ENCODE data around the gene CXorf65. TPM values are rescaled to one million over a fixed set of nuclear protein-coding genes. Genes with fewer than 3 reads are reported as not detected.

Gene CXorf65
- total RNA-seq, 2 donors from 2014 or later, result not detected

GRCh38 chrX:71107762-71108360, 1.3 kb upstream of the CXorf65 start:
- TF ChIP-seq CTCF (conservative IDR thresholded peaks at IDR 0.05), result no peak
- Mint-ChIP-seq H3K27me3 (ENCODE audit: insufficient read depth) (peaks cover 38% of the 10 kb centered on the region), H3K36me3 (ENCODE audit: low read depth) (no peaks in the 10 kb centered on the region), H3K4me1 (peaks cover 11% of the 10 kb centered on the region), H3K4me3 (no peak overlapping the region), H3K27ac (no peak overlapping the region), H3K9me3 (peaks cover 76% of the 10 kb centered on the region)
- no peak for DNase-seq
- Histone ChIP-seq H3K36me3 (ENCODE audit: control insufficient read depth, insufficient read depth, low read length) (no peaks in the 10 kb centered on the region), H3K4me3 (ENCODE audit: low read length) (no peak overlapping the region), H3K9me3 (ENCODE audit: control insufficient read depth, low read length) (no peaks in the 10 kb centered on the region), H3K9ac (ENCODE audit: extremely low read depth, low read length, poor library complexity, severe bottlenecking) (no peak overlapping the region), H3K4me1 (ENCODE audit: control insufficient read depth, insufficient read depth, low read length) (peaks cover 4% of the 10 kb centered on the region), H3K27ac (ENCODE audit: low read depth, low read length) (no peak overlapping the region), H3K27me3 (ENCODE audit: control insufficient read depth, insufficient read depth, low read length, poor library complexity, severe bottlenecking) (no peaks in the 10 kb centered on the region)
- 65 to 78% methylated on average over 2 to 9 of the region's 9 CpGs for WGBS, 2 experiments (ENCODE audit: insufficient coverage in 1 of 2, insufficient read length in 1 of 2)

GRCh38 chrX:71107245-71107644, 705 bp upstream of the CXorf65 start:
- H3K27me3 ChIP-seq (ENCODE audit: control insufficient read depth, insufficient read depth, low read length, poor library complexity, severe bottlenecking), result no peaks in the 10 kb centered on the region
- no peak overlapping the region for H3K27ac ChIP-seq (ENCODE audit: low read depth, low read length)
- WGBS, 2 experiments (ENCODE audit: insufficient coverage in 1 of 2, insufficient read length in 1 of 2), result 92 to 93% methylated on average over 2 to 4 of the region's 4 CpGs
- no peak overlapping the region for H3K4me3 ChIP-seq (ENCODE audit: low read length)
- Mint-ChIP-seq H3K4me3 (no peak overlapping the region), H3K36me3 (ENCODE audit: low read depth) (no peaks in the 10 kb centered on the region), H3K27ac (no peak overlapping the region), H3K27me3 (ENCODE audit: insufficient read depth) (peaks cover 32% of the 10 kb centered on the region), H3K4me1 (peaks cover 18% of the 10 kb centered on the region), H3K9me3 (peaks cover 76% of the 10 kb centered on the region)
- TF ChIP-seq CTCF (conservative IDR thresholded peaks at IDR 0.05), result no peak
- no peaks in the 10 kb centered on the region for H3K36me3 ChIP-seq (ENCODE audit: control insufficient read depth, insufficient read depth, low read length)
- no peaks in the 10 kb centered on the region for H3K9me3 ChIP-seq (ENCODE audit: control insufficient read depth, low read length)
- H3K9ac ChIP-seq (ENCODE audit: extremely low read depth, low read length, poor library complexity, severe bottlenecking), result no peak overlapping the region
- H3K4me1 ChIP-seq (ENCODE audit: control insufficient read depth, insufficient read depth, low read length), result peaks cover 4% of the 10 kb centered on the region
- DNase-seq, result no peak

- peaks cover 7% of the 10 kb centered on the region for H3K4me1 ChIP-seq (ENCODE audit: control insufficient read depth, insufficient read depth, low read length)
- 98% methylated on average over 3 of the region's 3 CpGs; no CpG with 5 or more reads in 1 of the 2 experiments for WGBS, 2 experiments (ENCODE audit: insufficient coverage in 1 of 2, insufficient read length in 1 of 2)
- H3K9me3 Mint-ChIP-seq, result peaks cover 72% of the 10 kb centered on the region
These were observed 912 bp downstream of the CXorf65 start for GRCh38 chrX:71105628-71106027.

More at GRCh38 chrX:71105628-71106027, 912 bp downstream of the CXorf65 start:
- peaks cover 23% of the 10 kb centered on the region for H3K4me1 Mint-ChIP-seq
- Histone ChIP-seq H3K4me3 (ENCODE audit: low read length) (no peak overlapping the region), H3K27ac (ENCODE audit: low read depth, low read length) (no peak overlapping the region), H3K27me3 (ENCODE audit: control insufficient read depth, insufficient read depth, low read length, poor library complexity, severe bottlenecking) (no peaks in the 10 kb centered on the region), H3K36me3 (ENCODE audit: control insufficient read depth, insufficient read depth, low read length) (no peaks in the 10 kb centered on the region), H3K9ac (ENCODE audit: extremely low read depth, low read length, poor library complexity, severe bottlenecking) (no peak overlapping the region), H3K9me3 (ENCODE audit: control insufficient read depth, low read length) (no peaks in the 10 kb centered on the region)
- no peaks in the 10 kb centered on the region for H3K36me3 Mint-ChIP-seq (ENCODE audit: low read depth)
- H3K4me3 Mint-ChIP-seq, result no peak overlapping the region
- no peak overlapping the region for H3K27ac Mint-ChIP-seq
- H3K27me3 Mint-ChIP-seq (ENCODE audit: insufficient read depth), result peaks cover 21% of the 10 kb centered on the region
- TF ChIP-seq CTCF (conservative IDR thresholded peaks at IDR 0.05), result no peak
- no peak for DNase-seq

Data from endodermal cell (in vitro differentiated cells).